Measurements from ENCODE around the gene SCN10A.

Gene SCN10A

DNA sequence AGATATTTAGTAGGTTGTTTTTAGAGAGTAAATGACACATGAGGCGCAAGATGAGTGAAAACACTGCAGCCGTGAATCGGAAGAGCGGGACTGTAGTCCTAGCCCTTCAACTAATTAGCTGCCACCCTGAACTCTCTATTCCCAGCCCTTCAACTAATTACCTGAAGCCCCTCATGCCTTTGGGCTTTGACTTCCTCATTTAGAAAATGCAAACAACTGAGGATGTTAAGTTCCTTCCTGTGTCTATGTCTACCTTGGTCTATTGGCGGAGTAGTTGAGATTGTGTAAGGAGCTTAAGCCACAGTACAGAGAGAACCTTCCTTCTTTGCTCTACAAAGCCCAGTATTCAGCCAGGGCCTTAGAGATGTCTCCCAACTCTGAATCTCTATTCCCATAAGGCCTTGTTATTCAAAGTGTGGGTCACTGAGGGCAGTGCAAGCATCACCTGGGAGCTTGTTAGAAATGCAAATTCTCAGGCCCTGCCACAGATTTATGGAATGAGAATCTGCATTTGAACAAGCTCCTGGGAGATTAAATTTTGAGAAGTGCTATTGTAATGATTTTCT lies 94.7 kb downstream of the SCN10A start:
- Mint-ChIP-seq H3K4me1 (no peaks in the 10 kb centered on the region), H3K27ac (no peak overlapping the region), H3K36me3 (no peaks in the 10 kb centered on the region), H3K4me3 (no peak overlapping the region), H3K9me3 (no peaks in the 10 kb centered on the region), H3K27me3 (peaks cover 5% of the 10 kb centered on the region)
- no peak for DNase-seq
- CTCF ChIA-PET = no interaction called here

DNA sequence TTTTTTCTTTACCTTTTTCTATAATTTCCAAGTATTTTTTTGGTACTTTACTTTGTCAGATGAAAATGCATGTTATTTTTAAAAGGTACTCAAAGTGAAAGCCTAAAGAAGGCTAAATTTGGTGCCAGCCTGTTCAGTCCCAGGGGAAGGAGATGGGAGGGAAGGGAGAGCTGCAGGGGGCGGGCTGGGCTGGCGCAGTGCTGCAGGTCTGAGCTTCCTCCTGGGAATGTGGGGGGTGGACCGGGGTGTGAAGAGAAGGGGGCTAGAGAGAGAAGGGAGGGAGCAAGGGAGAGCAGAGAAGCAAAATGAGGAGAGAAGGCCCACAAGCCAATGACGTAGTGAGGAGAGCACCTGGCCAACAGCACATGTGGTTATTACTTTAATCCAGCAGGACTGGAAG lies 95.6 kb downstream of the SCN10A start:
- H3K36me3 Mint-ChIP-seq = no peaks in the 10 kb centered on the region
- H3K27ac Mint-ChIP-seq = no peak overlapping the region
- no peaks in the 10 kb centered on the region for H3K9me3 Mint-ChIP-seq
- H3K27me3 Mint-ChIP-seq = peaks cover 4% of the 10 kb centered on the region
- no peaks in the 10 kb centered on the region for H3K4me1 Mint-ChIP-seq
- no peak for DNase-seq
- H3K4me3 Mint-ChIP-seq = no peak overlapping the region
- CTCF ChIA-PET = no interaction called here

DNA sequence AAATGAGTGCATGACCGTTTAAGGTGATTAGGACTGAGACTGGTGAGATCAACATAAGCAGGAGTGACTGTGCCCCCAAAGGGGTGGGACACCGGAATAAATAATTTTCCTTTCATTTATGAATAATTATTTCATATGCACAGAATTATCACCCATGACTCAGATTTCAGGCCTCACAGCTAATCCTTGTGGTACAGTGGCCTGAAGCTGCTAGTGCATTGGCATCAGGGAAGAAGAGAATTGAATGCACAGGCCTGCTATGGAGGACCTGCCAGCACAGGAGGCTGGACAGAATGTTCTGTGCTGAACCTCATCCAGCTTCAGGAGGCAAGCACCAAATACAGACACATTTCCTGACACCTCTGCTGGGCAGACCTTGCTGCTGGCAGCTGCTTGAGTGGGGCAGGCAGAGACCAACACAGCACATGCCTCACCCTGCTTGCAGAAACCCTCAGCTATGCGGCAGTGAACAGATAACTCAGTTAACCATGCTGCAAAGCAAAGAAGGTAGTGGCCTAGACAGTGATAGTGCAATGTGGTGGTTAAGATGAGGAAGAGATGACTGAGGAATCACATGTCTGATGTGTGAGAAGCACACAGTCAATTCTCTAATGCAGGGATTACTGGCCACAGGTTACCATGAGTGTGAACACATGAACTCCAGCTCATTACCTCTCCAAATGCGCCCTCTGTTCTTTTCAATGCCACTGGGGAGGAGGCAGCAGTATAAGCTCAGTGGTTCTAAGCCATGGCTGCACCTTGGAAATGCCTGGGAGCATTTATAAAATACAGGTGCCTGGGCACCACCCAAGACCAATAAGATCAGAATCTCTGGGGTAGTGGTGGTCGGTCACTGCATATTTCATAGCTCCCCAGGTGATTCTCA lies 98.4 kb downstream of the SCN10A start:
- CTCF ChIA-PET = no interaction called here
- H3K27ac Mint-ChIP-seq = no peak overlapping the region
- no peaks in the 10 kb centered on the region for H3K27me3 Mint-ChIP-seq
- H3K9me3 Mint-ChIP-seq = no peaks in the 10 kb centered on the region
- no peaks in the 10 kb centered on the region for H3K36me3 Mint-ChIP-seq
- H3K4me3 Mint-ChIP-seq = no peak overlapping the region
- no peak for DNase-seq
- no peaks in the 10 kb centered on the region for H3K4me1 Mint-ChIP-seq

GRCh38 chr3:38713121-38713520 lies 102.9 kb downstream of the SCN10A start:
- no peak overlapping the region for H3K4me3 Mint-ChIP-seq
- no peak overlapping the region for H3K27ac Mint-ChIP-seq
- CTCF ChIA-PET = no interaction called here
- peaks cover 12% of the 10 kb centered on the region for H3K27me3 Mint-ChIP-seq
- H3K36me3 Mint-ChIP-seq = no peaks in the 10 kb centered on the region
- no peaks in the 10 kb centered on the region for H3K4me1 Mint-ChIP-seq
- DNase-seq = no peak
- H3K9me3 Mint-ChIP-seq = no peaks in the 10 kb centered on the region

DNA sequence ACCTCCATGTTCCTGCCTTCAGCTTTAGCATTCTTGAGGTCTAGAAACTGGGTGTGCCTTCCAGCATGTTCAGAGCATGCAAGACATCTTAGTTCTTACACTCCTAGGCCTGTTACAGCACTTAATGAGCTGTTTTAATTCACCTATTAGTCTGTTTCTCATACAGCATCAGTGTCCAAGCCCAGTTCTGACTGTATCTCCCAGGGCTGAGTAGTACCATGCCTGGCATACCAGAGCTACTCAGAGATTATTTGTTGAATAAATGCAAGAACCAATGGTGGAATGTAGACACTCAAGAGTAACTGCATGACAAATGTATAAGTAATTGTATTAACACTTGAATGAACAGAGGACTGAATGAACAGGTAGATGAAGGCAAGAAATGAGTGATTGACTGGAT lies 104.7 kb downstream of the SCN10A start:
- no peaks in the 10 kb centered on the region for H3K4me1 Mint-ChIP-seq
- no peak overlapping the region for H3K4me3 Mint-ChIP-seq
- no peaks in the 10 kb centered on the region for H3K9me3 Mint-ChIP-seq
- peaks cover 23% of the 10 kb centered on the region for H3K27me3 Mint-ChIP-seq
- H3K36me3 Mint-ChIP-seq = no peaks in the 10 kb centered on the region
- CTCF ChIA-PET = no interaction called here
- DNase-seq = no peak
- H3K27ac Mint-ChIP-seq = no peak overlapping the region

DNA sequence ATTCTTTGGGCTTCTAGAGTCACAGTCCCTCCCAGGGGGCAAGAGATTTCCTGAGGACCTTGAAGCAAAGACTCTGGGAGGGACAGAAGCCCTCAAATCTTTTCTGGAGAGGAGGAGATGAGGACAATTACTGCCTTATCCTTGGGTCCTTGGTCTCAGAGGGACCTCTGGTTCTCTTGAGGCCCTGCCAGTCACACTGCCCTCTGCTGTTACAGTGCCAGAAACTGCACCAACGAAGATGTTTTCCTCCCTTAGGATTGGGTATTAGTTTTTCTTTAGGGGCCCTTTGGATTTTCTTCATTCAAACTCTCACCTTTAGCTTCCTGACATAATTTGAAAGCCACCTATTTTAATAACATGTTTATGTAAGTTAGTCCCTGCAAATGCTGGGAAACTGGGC lies 108.3 kb downstream of the SCN10A start:
- Mint-ChIP-seq H3K4me3 (no peak overlapping the region), H3K4me1 (no peaks in the 10 kb centered on the region), H3K27ac (no peak overlapping the region), H3K27me3 (peaks cover 39% of the 10 kb centered on the region), H3K9me3 (no peaks in the 10 kb centered on the region), H3K36me3 (no peaks in the 10 kb centered on the region)
- DNase-seq = no peak
- CTCF ChIA-PET = no interaction called here

DNA sequence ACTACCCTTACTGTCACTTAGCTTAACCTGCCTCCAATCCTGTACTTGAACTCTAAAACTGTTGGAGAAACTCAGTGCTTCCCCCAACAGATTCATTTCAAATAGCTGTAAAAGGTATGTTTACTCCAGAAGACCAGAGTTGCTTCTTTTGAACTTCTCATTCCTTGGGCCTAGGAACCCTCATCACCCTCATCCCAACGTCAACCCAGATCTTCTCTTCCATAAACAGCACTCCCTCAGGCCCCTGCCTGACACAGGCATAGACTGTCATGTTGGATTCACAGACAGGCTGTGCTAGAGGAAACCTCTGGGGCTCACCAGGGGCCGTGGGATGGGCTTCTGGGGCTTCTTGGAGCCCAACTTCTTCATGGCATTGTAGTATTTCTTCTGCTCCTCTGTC lies 109.1 kb downstream of the SCN10A start:
- H3K36me3 Mint-ChIP-seq = no peaks in the 10 kb centered on the region
- CTCF ChIA-PET = no interaction called here

DNA sequence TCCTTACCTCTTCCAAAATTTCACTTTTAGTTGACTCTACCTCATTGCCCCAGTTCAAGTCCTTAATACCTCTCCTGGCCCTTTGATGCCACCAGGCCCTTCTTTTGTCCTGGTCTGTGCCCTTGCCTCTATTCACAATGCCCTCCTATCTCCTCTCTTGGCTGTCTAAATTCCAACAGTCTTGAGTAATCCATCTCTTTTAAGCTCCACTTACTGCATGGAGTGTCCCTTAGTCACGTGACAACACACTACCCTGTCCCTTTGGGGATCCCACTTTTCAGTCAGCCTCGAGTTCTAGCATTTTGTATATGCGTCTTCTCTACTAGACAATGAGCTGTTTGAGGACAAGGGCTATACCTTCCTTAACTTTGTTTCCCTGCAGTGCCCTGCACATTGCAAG lies 113.8 kb downstream of the SCN10A start:
- CTCF ChIA-PET = no interaction called here
- no peaks in the 10 kb centered on the region for H3K4me1 Mint-ChIP-seq
- no peak overlapping the region for H3K4me3 Mint-ChIP-seq
- DNase-seq = no peak
- H3K36me3 Mint-ChIP-seq = no peaks in the 10 kb centered on the region
- peaks cover 24% of the 10 kb centered on the region for H3K27me3 Mint-ChIP-seq
- no peak overlapping the region for H3K27ac Mint-ChIP-seq
- no peaks in the 10 kb centered on the region for H3K9me3 Mint-ChIP-seq

More for the DNA sequence above, 109.1 kb downstream of the SCN10A start:
- Mint-ChIP-seq H3K27ac (no peak overlapping the region), H3K4me1 (no peaks in the 10 kb centered on the region), H3K27me3 (peaks cover 39% of the 10 kb centered on the region), H3K9me3 (no peaks in the 10 kb centered on the region), H3K4me3 (no peak overlapping the region)
- DNase-seq = no peak

DNA sequence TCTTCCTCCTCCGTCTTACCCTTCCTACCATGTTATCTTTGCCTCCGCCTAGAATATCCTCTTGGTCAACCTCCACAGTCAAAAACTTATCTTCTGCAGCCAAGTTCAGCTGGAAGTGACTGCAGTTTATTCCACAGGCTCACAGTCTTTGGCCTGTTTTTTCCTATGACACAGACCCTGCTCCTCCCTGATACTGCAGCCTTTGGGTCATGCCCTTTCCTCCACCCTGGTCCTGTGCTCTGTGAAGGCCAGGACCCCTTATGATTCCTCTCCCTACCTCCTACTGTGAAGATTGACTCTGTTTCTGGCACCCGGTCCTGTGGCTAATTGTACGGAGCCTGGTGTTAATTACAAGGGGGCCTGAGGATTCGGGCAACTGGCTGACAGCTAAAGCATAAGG lies 117.3 kb downstream of the SCN10A start:
- no peaks in the 10 kb centered on the region for H3K4me1 Mint-ChIP-seq
- CTCF ChIA-PET = no interaction called here

GRCh38 chr3:38698061-38698460 lies 118.0 kb downstream of the SCN10A start:
- CTCF ChIA-PET = no interaction called here
- Mint-ChIP-seq H3K36me3 (no peaks in the 10 kb centered on the region), H3K9me3 (no peaks in the 10 kb centered on the region), H3K4me1 (no peaks in the 10 kb centered on the region), H3K27ac (no peak overlapping the region), H3K27me3 (peaks cover 3% of the 10 kb centered on the region), H3K4me3 (no peak overlapping the region)
- DNase-seq = no peak

More for the DNA sequence above, 117.3 kb downstream of the SCN10A start:
- peaks cover 3% of the 10 kb centered on the region for H3K27me3 Mint-ChIP-seq
- no peak overlapping the region for H3K4me3 Mint-ChIP-seq
- H3K9me3 Mint-ChIP-seq = no peaks in the 10 kb centered on the region
- H3K27ac Mint-ChIP-seq = no peak overlapping the region
- no peak for DNase-seq
- H3K36me3 Mint-ChIP-seq = no peaks in the 10 kb centered on the region

DNA sequence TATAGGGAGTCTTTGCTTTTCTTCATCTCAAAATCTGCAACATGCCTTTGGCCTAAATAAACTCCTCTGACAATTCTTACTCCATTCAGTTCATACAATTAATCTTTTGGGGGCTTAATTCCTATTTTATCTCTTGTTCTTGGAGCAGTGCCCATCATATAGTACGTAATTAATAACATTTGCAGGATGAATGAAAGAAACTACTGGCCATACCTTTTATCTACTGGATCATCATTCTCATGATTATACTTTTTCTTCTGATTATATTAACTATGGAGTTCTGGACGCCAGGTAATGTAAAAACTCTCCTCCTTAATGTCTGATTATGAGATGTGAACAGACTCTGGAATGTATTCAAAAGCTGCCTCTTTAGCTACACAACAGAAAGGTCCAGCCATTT lies 120.0 kb downstream of the SCN10A start:
- no peak overlapping the region for H3K27ac Mint-ChIP-seq
- no peaks in the 10 kb centered on the region for H3K9me3 Mint-ChIP-seq
- DNase-seq = no peak
- H3K27me3 Mint-ChIP-seq = peaks cover 3% of the 10 kb centered on the region
- H3K4me3 Mint-ChIP-seq = no peak overlapping the region
- no peaks in the 10 kb centered on the region for H3K36me3 Mint-ChIP-seq
- CTCF ChIA-PET = no interaction called here
- H3K4me1 Mint-ChIP-seq = no peaks in the 10 kb centered on the region

DNA sequence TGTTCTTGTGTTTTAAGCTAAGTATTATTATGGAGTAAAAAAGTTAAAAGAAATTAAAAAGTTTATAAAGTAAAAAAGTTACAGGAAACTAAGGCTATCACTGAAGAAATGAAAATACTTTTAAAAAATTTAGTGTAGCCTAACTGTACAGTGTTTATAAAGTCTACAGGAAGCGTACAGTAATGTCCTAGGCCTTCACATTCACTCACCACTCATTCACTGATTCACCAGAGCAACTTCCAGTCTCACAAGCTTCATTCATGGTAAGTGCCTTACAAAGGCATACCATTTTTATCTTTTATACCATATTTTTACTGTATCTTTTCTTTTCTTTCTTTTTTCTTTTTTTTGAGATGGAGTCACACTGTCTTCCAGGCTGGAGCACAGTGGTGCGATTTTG lies 125.8 kb downstream of the SCN10A start:
- Mint-ChIP-seq H3K27me3 (no peaks in the 10 kb centered on the region), H3K36me3 (no peaks in the 10 kb centered on the region), H3K9me3 (no peaks in the 10 kb centered on the region), H3K27ac (no peak overlapping the region), H3K4me3 (no peak overlapping the region), H3K4me1 (no peaks in the 10 kb centered on the region)
- DNase-seq = no peak
- CTCF ChIA-PET = no interaction called here

- no peak for DNase-seq
- Mint-ChIP-seq H3K9me3 (no peaks in the 10 kb centered on the region), H3K4me3 (no peak overlapping the region), H3K27me3 (peaks cover under 1% of the 10 kb centered on the region), H3K4me1 (no peaks in the 10 kb centered on the region), H3K36me3 (no peaks in the 10 kb centered on the region), H3K27ac (no peak overlapping the region)
- CTCF ChIA-PET = no interaction called here
Observed at GRCh38 chr3:38689774-38690173, 126.2 kb downstream of the SCN10A start.

DNA sequence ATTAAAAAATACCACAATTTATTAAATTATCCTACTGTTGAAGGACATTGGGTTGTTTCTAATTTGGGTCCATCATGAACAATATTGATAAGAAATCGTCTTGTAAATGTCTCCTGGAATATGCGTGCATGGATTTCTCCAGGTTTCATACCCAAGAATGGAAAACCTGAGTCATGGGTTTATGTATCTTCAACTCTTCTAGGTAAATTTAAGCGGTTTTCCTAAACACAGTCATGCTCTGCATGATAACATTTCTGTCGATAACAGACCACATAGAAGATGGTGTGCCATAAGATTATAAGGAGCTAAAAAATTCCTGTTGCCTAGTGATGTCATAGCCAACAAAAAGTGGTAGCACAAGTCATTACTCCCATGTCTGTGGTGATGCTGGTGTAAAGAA lies 126.7 kb downstream of the SCN10A start:
- Mint-ChIP-seq H3K36me3 (no peaks in the 10 kb centered on the region), H3K27ac (no peak overlapping the region)
- CTCF ChIA-PET = no interaction called here

GRCh38 chr3:38687321-38687720 lies 128.7 kb downstream of the SCN10A start:
- Mint-ChIP-seq H3K27me3 (peaks cover 8% of the 10 kb centered on the region), H3K9me3 (no peaks in the 10 kb centered on the region), H3K4me3 (no peak overlapping the region), H3K27ac (no peak overlapping the region), H3K36me3 (no peaks in the 10 kb centered on the region), H3K4me1 (no peaks in the 10 kb centered on the region)
- no peak for DNase-seq
- CTCF ChIA-PET = interaction anchor here (1.2 kb wide), 1 partner anchor 46 kb away, joined by 4 read pairs; no protein-coding TSS in a partner anchor

More for the DNA sequence above, 126.7 kb downstream of the SCN10A start:
- Mint-ChIP-seq H3K9me3 (no peaks in the 10 kb centered on the region), H3K4me3 (no peak overlapping the region), H3K4me1 (no peaks in the 10 kb centered on the region), H3K27me3 (peaks cover 4% of the 10 kb centered on the region)
- no peak for DNase-seq
